Upper lobe of left lung (tissue), 4 donors: ENCODE data around the gene MANEAL.

Source experiments
- CTCF ChIP-seq, 6 experiments: fragments of 450-650 bp in 4 of 6; fragments of 200-600 bp in 2 of 6; sonication (generic) in 2 of 6; IDR thresholded peaks; one replicate each; pipeline ENCODE4 v1.5.1; 2016 to 2019; ENCODE audit warnings: antibody characterized with exemption in 6 of 6
- EP300 ChIP-seq, 4 donors: sonication (generic); formaldehyde crosslinking; IDR thresholded peaks; one replicate each; pipeline ENCODE4 v1.5.1; 2017; ENCODE audit warnings: antibody characterized with exemption in 4 of 4, control low read depth in 2 of 4
- POLR2AphosphoS5 ChIP-seq, 2 donors: sonication (generic); formaldehyde crosslinking; IDR thresholded peaks; one replicate each; pipeline ENCODE4 v1.5.1; 2017; ENCODE audit warnings: antibody characterized with exemption in 2 of 2

GRCh38 chr1:37767488-37767887, 26.2 kb upstream of the MANEAL start:
- TF ChIP-seq CTCF (IDR thresholded peaks at IDR 0.05) (no peak), EP300 (IDR thresholded peaks at IDR 0.05) (no peak), POLR2AphosphoS5 (IDR thresholded peaks at IDR 0.05) (no peak)
